HG02852 (cell line): ENCODE results near the gene ACCS.

Source experiments
- ATAC-seq: cut with Tn5 transposase; IDR thresholded peaks from one replicate; pipeline ENCODE4 v1.9.1; 2021; ENCODE audit warnings: mild to moderate bottlenecking, moderate library complexity; ENCODE audit not compliant: unreplicated experiment

ACCS gene

DNA sequence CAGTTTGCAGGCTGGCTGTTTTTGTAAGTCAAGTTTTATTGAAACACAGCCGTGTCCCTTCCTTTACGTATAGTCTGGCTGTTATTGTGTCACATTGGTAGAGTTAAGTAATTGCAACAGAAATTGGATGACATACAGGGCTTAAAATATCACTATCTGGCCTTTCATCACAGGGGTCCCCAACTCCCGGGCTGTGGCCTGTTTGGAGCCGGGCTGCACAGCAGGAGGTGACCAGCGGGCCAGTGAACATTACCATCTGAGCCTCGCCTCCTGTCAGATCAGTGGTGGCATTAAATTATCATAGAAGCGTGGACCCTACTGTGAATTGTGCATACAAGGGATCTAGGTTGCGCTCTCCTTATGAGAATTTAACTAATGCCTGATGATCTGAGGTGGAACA is 61.1 kb downstream of the ACCS start:
- ATAC-seq = no peak

DNA sequence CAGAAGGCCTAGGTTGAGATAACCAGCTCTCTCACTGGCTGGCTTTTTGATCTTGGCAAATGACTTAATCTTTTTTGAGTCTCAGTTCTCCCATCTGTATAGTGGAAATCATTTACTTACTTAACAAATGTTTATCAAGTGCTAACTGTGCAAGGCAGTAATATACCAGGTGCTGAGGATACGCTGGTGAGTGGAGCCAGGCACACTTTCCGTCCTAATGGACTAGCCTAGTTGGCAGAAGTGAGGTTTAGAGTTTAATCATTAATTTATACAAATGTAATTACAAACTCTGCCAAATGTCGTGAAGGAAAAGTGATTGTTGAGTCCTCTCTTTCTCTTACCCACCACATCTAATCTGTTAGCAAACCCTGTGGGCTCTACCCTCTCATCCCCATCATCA is 62.7 kb downstream of the ACCS start:
- ATAC-seq = no peak

DNA sequence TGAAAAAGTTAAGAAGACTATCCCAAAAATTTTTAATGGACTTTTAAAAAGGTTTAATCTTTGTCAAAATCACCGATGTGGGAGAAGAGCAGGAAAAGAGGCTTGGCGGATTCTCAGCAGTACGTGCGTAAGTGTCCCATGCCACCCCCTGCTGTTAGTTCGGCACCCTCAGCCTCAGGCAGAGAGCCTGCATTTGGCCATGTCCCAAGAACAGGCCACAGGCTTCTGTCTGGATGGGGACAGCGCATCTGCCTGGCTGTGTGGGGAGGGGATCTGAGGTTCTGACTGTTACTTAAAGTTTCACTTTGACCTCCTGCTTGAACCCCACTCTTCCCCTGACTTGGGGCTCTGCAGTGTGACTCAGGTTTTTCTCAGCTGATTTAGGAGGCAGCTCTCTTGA is 64.7 kb downstream of the ACCS start:
- no peak for ATAC-seq

DNA sequence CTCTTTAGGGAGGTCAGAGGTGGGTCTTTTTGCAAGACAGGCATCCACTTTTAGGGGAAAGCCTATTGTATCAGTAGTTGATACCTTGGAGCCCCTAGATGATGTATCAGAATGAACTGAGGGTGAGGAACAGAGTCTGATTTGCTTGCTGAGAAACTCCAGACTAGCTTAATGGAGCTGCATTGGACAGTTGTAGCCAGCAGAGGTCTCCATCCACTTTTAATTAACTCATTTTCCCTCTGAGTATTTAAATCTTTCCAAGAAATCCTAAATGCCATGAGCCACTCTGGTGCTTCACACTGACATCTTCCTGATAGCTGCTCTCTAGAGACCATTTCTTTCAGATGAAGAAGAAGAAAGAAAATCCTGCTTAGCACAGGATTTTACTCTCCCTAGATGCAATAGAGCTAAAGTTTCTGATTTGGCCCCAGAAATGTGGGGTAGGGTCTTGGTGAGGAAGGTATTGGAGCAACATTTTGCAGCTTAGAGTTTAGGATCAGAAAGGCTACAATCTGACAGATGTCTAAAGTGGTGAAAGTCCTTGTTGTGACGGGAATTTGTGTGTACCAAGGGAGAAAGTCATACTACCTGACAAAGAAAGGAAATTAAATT is 67.4 kb downstream of the ACCS start:
- no peak for ATAC-seq
